NT2/D1 (cell line): ENCODE measurements around the gene PHC2.

Source experiments
- YY1 ChIP-seq: IDR thresholded peaks from 2 replicates; pipeline ENCODE4 v1.6.1; 2011; ENCODE audit not compliant: insufficient read length, insufficient read depth
- ZNF274 ChIP-seq: IDR thresholded peaks from 2 replicates; pipeline ENCODE4 v1.6.1; 2011; ENCODE audit warnings: mild to moderate bottlenecking, low read depth, low read length

GRCh38 chr1:33464552-33464951 lies 33.7 kb upstream of the PHC2 start:
- no peak for TF ChIP-seq ZNF274
- no peak for TF ChIP-seq YY1
